Progenitor cell of endocrine pancreas (in vitro differentiated cells): ENCODE results near the gene CNTN5. TPM values are rescaled to one million over a fixed set of nuclear protein-coding genes. Genes with fewer than 3 reads are reported as not detected.

ENCODE experiments used
- DNase-seq: peaks from one replicate; pipeline ENCODE4 v3.0.0; 2021; ENCODE audit warnings: low spot score; ENCODE audit not compliant: unreplicated experiment
- H3K27ac Mint-ChIP-seq: 2 replicates; pipeline ENCODE4 v1.8.0; 2021; ENCODE audit warnings: mild to moderate bottlenecking, moderate library complexity, mixed read lengths
- H3K27me3 Mint-ChIP-seq: 2 replicates; pipeline ENCODE4 v1.8.0; 2021; ENCODE audit warnings: mixed read lengths
- H3K36me3 Mint-ChIP-seq: 2 replicates; pipeline ENCODE4 v1.8.0; 2022; ENCODE audit warnings: mixed read lengths; ENCODE audit not compliant: insufficient read depth
- H3K4me1 Mint-ChIP-seq: 2 replicates; pipeline ENCODE4 v1.8.0; 2021; ENCODE audit warnings: low read depth, mixed read lengths
- H3K4me3 Mint-ChIP-seq: 2 replicates; pipeline ENCODE4 v1.8.0; 2021; ENCODE audit warnings: low read depth, mild to moderate bottlenecking, moderate library complexity, mixed read lengths
- H3K9me3 Mint-ChIP-seq: 2 replicates; pipeline ENCODE4 v1.8.0; 2021; ENCODE audit warnings: low read depth, mixed read lengths
- CTCF ChIP-seq: fragments of 200-600 bp; sonication (generic); IDR thresholded peaks from one replicate; pipeline ENCODE4 v1.5.0; 2021; ENCODE audit warnings: antibody characterized with exemption, mild to moderate bottlenecking; ENCODE audit not compliant: unreplicated experiment
- total RNA-seq: library from RNA; stranded (reverse); gene quantifications from 2 replicates; pipeline ENCODE4 v1.2.1, GENCODE V29; 2021

Gene CNTN5
- total RNA-seq, 1 donor from 2014 or later: 0.50 TPM

- Mint-ChIP-seq H3K9me3 (no peaks in the 10 kb centered on the region), H3K27me3 (no peaks in the 10 kb centered on the region), H3K4me1 (peaks cover 2% of the 10 kb centered on the region), H3K4me3 (no peak overlapping the region), H3K36me3 (no peaks in the 10 kb centered on the region), H3K27ac (no peak overlapping the region)
- no peak for DNase-seq
- no peak for TF ChIP-seq CTCF
Measured at GRCh38 chr11:99368583-99368982, 347.8 kb downstream of the CNTN5 start.

GRCh38 chr11:99370549-99371216, 349.9 kb downstream of the CNTN5 start:
- no peak overlapping the region for H3K4me3 Mint-ChIP-seq
- H3K9me3 Mint-ChIP-seq: peaks cover 2% of the 10 kb centered on the region
- no peaks in the 10 kb centered on the region for H3K36me3 Mint-ChIP-seq
- H3K27me3 Mint-ChIP-seq: no peaks in the 10 kb centered on the region
- DNase-seq: no peak
- TF ChIP-seq CTCF: no peak
- no peak overlapping the region for H3K27ac Mint-ChIP-seq
- H3K4me1 Mint-ChIP-seq: peaks cover 2% of the 10 kb centered on the region

DNA sequence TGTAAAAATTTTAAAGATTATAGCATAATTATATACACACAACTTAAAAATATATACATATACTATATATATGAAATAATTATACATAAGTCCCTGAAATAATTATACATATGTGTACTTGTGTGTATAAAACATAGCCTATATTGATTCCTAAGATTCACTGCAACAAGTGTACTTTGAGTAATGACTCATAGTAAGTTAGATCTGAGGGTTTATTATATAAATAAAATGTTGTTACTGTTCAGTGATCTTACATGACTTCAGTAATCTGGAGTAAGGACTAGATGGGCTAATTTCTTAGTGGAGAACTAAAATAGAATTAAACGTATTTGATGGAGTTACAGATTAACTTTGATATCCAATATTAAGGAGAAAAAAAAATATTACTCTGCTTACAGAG, 350.5 kb downstream of the CNTN5 start:
- no peaks in the 10 kb centered on the region for H3K36me3 Mint-ChIP-seq
- no peak overlapping the region for H3K27ac Mint-ChIP-seq
- peaks cover 2% of the 10 kb centered on the region for H3K9me3 Mint-ChIP-seq
- H3K4me1 Mint-ChIP-seq: peaks cover 2% of the 10 kb centered on the region
- DNase-seq: no peak
- no peaks in the 10 kb centered on the region for H3K27me3 Mint-ChIP-seq
- H3K4me3 Mint-ChIP-seq: no peak overlapping the region
- no peak for TF ChIP-seq CTCF

DNA sequence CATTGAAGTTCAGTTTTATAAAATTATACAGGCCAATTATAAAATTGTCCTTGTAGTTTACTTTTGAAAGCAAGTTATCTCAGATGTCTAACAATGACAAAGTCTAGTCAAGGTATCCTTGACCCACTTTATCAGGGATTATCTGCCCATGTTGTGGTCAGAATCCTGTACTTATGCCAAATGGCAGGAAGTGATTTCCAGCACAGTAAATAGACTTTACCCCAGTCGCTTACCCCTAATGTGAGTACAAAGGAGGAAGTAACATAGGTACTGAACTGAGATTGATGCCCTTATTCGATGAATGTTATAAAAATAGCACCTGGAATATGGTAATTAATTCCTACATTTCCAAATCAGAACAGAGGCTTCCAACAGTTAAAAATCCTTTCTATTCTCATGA, 355.7 kb downstream of the CNTN5 start:
- no peaks in the 10 kb centered on the region for H3K27me3 Mint-ChIP-seq
- no peak for TF ChIP-seq CTCF
- no peak for DNase-seq
- no peaks in the 10 kb centered on the region for H3K36me3 Mint-ChIP-seq
- H3K27ac Mint-ChIP-seq: no peak overlapping the region
- no peak overlapping the region for H3K4me3 Mint-ChIP-seq
- peaks cover 2% of the 10 kb centered on the region for H3K9me3 Mint-ChIP-seq
- H3K4me1 Mint-ChIP-seq: no peaks in the 10 kb centered on the region

- no peak for DNase-seq
- no peak for TF ChIP-seq CTCF
- no peak overlapping the region for H3K4me3 Mint-ChIP-seq
- H3K36me3 Mint-ChIP-seq: no peaks in the 10 kb centered on the region
- H3K27ac Mint-ChIP-seq: no peak overlapping the region
- no peaks in the 10 kb centered on the region for H3K9me3 Mint-ChIP-seq
- H3K4me1 Mint-ChIP-seq: peaks cover 4% of the 10 kb centered on the region
- H3K27me3 Mint-ChIP-seq: no peaks in the 10 kb centered on the region
Measured at GRCh38 chr11:99383648-99384245, 363.0 kb downstream of the CNTN5 start.
